ENCODE data around the gene TSC1.

DNA sequence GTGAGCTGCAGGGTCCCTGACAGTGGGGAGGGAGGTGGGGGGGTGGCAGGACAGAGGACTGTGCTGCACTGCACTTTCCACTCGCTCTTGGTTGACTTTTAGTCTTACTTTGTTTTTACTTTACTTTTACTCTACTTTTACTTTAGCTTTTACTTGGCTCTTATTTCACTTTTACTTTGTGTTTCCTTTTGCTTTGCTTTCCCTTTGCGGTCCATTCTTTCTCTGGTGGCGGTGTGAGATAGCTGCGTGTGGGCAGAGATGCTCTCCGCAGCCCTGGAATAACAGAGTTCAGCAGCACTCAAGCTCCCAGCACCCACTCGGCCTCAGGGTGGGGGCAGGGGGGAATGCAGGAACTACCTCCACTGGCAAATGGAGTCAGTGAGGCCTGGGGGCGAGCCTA lies 71.0 kb downstream of the TSC1 start:
- TF ChIP-seq, protein P1, sequence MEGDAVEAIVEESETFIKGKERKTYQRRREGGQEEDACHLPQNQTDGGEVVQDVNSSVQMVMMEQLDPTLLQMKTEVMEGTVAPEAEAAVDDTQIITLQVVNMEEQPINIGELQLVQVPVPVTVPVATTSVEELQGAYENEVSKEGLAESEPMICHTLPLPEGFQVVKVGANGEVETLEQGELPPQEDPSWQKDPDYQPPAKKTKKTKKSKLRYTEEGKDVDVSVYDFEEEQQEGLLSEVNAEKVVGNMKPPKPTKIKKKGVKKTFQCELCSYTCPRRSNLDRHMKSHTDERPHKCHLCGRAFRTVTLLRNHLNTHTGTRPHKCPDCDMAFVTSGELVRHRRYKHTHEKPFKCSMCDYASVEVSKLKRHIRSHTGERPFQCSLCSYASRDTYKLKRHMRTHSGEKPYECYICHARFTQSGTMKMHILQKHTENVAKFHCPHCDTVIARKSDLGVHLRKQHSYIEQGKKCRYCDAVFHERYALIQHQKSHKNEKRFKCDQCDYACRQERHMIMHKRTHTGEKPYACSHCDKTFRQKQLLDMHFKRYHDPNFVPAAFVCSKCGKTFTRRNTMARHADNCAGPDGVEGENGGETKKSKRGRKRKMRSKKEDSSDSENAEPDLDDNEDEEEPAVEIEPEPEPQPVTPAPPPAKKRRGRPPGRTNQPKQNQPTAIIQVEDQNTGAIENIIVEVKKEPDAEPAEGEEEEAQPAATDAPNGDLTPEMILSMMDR (conservative IDR thresholded peaks at IDR 0.05) = no peak
- TF ChIP-seq ZFX (IDR thresholded peaks at IDR 0.05) = no peak
